ENCODE measurements around the gene USP12. TPM values are rescaled to one million over a fixed set of nuclear protein-coding genes. Genes with fewer than 3 reads are reported as not detected.
A peak's percentile ranks its signal among the peaks of the same experiment; 100 is the strongest.

The USP12 gene
- total and polyA plus RNA-seq, 2 experiments from 2014 or later: 18.4 to 39.3 TPM

DNA sequence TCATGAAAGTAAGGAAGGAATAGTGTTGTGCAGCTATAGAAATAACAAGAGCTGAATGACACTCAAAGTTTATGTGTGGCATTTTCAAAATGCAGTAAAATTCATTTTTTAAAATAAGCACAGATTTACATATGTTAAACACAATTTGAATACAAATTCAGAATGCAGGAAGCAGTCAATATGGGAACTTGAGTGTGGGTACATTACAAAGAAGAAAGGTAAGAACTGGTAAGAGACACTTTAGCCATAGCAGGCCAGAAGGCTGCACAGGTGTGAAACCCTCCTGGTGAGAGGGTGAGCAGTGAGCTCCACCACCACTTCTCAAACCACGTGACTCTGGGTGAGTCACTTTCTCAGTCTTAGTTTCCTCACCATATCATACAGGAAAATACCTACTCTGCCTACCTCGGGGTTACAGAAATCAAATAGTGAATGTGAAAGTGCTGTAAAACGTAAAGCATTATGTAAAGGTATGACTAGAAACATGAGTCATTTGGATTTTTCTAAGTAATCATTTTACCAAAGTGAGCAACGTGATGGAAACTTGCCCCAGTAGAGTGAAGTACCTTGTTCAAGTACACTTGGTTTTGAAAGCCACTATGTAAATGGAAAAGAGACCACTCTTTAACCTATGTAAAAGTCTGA, 40.5 kb downstream of the USP12 start:
- Histone ChIP-seq H3K27ac (ENCODE audit: low read depth) (peak overlapping the region; percentile 88), H3K4me1 (ENCODE audit: insufficient read depth) (peaks cover 84% of the 10 kb centered on the region), H2AFZ (no peak overlapping the region), H3K27me3 (ENCODE audit: insufficient read depth) (no peaks in the 10 kb centered on the region), H3K79me2 (replicated peaks; ENCODE audit: insufficient read depth) (peaks cover 98% of the 10 kb centered on the region), H3F3A (replicated peaks; ENCODE audit: low read depth) (no peaks in the 10 kb centered on the region), H4K20me1 (replicated peaks; ENCODE audit: insufficient read depth) (no peaks in the 10 kb centered on the region; the same call in 1 of the 2 replicates), H3K9me2 (ENCODE audit: insufficient read depth) (no peaks in the 10 kb centered on the region), H3K4me3 (peak overlapping the region; percentile 27; the same call in 1 of the 2 replicates), H3K4me2 (peak overlapping the region; percentile 26), H3K36me3 (ENCODE audit: insufficient read depth) (no peaks in the 10 kb centered on the region)
- DNase-seq (ENCODE audit: low spot score) (peak; percentile 45), ATAC-seq (peak; percentile 60)
- H3K9me3 Mint-ChIP-seq: peaks cover 9% of the 10 kb centered on the region; the same call in 2 of the 3 replicates
- H3K27ac Mint-ChIP-seq: peak overlapping the region; percentile 78
- H3K36me3 Mint-ChIP-seq (ENCODE audit: low read depth): peaks cover 27% of the 10 kb centered on the region; the same call in 2 of the 3 replicates
- peaks cover 2% of the 10 kb centered on the region for H3K27me3 Mint-ChIP-seq (ENCODE audit: insufficient read depth, low read depth, poor library complexity)
- peaks cover 63% of the 10 kb centered on the region for H3K4me1 Mint-ChIP-seq
- TF ChIP-seq, protein P1, sequence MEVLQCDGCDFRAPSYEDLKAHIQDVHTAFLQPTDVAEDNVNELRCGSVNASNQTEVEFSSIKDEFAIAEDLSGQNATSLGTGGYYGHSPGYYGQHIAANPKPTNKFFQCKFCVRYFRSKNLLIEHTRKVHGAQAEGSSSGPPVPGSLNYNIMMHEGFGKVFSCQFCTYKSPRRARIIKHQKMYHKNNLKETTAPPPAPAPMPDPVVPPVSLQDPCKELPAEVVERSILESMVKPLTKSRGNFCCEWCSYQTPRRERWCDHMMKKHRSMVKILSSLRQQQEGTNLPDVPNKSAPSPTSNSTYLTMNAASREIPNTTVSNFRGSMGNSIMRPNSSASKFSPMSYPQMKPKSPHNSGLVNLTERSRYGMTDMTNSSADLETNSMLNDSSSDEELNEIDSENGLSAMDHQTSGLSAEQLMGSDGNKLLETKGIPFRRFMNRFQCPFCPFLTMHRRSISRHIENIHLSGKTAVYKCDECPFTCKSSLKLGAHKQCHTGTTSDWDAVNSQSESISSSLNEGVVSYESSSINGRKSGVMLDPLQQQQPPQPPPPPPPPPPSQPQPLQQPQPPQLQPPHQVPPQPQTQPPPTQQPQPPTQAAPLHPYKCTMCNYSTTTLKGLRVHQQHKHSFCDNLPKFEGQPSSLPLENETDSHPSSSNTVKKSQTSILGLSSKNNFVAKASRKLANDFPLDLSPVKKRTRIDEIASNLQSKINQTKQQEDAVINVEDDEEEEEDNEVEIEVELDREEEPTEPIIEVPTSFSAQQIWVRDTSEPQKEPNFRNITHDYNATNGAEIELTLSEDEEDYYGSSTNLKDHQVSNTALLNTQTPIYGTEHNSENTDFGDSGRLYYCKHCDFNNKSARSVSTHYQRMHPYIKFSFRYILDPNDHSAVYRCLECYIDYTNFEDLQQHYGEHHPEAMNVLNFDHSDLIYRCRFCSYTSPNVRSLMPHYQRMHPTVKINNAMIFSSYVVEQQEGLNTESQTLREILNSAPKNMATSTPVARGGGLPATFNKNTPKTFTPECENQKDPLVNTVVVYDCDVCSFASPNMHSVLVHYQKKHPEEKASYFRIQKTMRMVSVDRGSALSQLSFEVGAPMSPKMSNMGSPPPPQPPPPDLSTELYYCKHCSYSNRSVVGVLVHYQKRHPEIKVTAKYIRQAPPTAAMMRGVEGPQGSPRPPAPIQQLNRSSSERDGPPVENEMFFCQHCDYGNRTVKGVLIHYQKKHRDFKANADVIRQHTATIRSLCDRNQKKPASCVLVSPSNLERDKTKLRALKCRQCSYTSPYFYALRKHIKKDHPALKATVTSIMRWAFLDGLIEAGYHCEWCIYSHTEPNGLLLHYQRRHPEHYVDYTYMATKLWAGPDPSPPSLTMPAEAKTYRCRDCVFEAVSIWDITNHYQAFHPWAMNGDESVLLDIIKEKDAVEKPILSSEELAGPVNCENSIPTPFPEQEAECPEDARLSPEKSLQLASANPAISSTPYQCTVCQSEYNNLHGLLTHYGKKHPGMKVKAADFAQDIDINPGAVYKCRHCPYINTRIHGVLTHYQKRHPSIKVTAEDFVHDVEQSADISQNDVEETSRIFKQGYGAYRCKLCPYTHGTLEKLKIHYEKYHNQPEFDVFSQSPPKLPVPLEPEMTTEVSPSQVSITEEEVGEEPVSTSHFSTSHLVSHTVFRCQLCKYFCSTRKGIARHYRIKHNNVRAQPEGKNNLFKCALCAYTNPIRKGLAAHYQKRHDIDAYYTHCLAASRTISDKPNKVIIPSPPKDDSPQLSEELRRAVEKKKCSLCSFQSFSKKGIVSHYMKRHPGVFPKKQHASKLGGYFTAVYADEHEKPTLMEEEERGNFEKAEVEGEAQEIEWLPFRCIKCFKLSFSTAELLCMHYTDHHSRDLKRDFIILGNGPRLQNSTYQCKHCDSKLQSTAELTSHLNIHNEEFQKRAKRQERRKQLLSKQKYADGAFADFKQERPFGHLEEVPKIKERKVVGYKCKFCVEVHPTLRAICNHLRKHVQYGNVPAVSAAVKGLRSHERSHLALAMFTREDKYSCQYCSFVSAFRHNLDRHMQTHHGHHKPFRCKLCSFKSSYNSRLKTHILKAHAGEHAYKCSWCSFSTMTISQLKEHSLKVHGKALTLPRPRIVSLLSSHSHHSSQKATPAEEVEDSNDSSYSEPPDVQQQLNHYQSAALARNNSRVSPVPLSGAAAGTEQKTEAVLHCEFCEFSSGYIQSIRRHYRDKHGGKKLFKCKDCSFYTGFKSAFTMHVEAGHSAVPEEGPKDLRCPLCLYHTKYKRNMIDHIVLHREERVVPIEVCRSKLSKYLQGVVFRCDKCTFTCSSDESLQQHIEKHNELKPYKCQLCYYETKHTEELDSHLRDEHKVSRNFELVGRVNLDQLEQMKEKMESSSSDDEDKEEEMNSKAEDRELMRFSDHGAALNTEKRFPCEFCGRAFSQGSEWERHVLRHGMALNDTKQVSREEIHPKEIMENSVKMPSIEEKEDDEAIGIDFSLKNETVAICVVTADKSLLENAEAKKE (CRISPR knock-in tag; IDR thresholded peaks at IDR 0.05): no peak
- peak; percentile 61; the same call in 1 of the 2 replicates for TF ChIP-seq NANOG (IDR thresholded peaks at IDR 0.05; ENCODE audit: borderline replicate concordance)
- H3K4me3 Mint-ChIP-seq: peak overlapping the region; percentile 10; the same call in 1 of the 3 replicates

DNA sequence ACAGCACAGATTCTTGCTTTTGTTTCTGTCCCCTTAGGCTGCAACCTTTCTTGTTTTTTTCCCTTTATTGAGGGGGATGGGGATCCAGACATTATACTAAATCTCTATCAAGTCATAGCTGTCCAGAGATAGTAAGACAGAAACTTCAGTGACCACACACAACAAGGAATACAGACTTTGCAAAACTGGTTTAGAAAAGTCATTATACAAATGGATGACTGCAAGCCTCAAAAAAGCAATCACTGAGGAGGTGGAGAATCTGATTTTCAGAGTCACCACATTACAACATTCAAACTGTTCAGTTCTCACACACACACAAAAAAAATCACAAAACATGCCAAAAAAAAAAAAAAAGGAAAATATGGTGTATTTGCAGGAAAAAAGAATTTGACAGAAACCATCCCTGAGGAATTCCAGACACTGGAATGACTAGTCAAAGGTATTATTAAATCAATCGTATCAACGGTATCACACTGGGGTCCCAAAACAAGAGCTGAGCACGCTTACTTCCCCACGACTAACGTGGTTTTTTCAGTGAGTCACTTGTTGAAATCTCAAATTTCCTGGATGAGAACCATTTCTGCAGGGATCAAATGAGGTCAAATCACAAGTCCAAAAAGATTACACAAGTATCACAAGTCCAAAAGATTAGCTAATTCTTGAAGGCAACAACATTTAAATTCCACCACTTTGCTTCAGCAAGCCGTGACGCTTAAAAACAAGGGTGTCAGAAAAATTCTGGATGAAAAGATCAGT, 41.2 kb downstream of the USP12 start:
- peaks cover 97% of the 10 kb centered on the region for H3K79me2 ChIP-seq (replicated peaks; ENCODE audit: insufficient read depth)
- H3K4me3 ChIP-seq: peak overlapping the region; percentile 27; the same call in 1 of the 2 replicates
- no peak for DNase-seq (ENCODE audit: low spot score)
- H3K27me3 ChIP-seq (ENCODE audit: insufficient read depth): no peaks in the 10 kb centered on the region
- Mint-ChIP-seq H3K4me1 (peaks cover 58% of the 10 kb centered on the region), H3K27ac (peak overlapping the region; percentile 78), H3K36me3 (ENCODE audit: low read depth) (peaks cover 34% of the 10 kb centered on the region), H3K4me3 (no peak overlapping the region), H3K27me3 (ENCODE audit: insufficient read depth, low read depth, poor library complexity) (peaks cover 4% of the 10 kb centered on the region), H3K9me3 (peaks cover 16% of the 10 kb centered on the region)
- no peaks in the 10 kb centered on the region for H3K9me2 ChIP-seq (ENCODE audit: insufficient read depth)
- no peaks in the 10 kb centered on the region; the same call in 1 of the 2 replicates for H4K20me1 ChIP-seq (replicated peaks; ENCODE audit: insufficient read depth)
- peak overlapping the region; percentile 88 for H3K27ac ChIP-seq (ENCODE audit: low read depth)
- peak overlapping the region; percentile 26 for H3K4me2 ChIP-seq
- no peak overlapping the region for H2AFZ ChIP-seq
- ATAC-seq: no peak
- H3F3A ChIP-seq (replicated peaks; ENCODE audit: low read depth): no peaks in the 10 kb centered on the region
- H3K36me3 ChIP-seq (ENCODE audit: insufficient read depth): 0 out of 2 replicates have a peak, but pooled peaks cover under 1% of the 10 kb centered on the region
- H3K4me1 ChIP-seq (ENCODE audit: insufficient read depth): peaks cover 86% of the 10 kb centered on the region
- TF ChIP-seq, protein P2, sequence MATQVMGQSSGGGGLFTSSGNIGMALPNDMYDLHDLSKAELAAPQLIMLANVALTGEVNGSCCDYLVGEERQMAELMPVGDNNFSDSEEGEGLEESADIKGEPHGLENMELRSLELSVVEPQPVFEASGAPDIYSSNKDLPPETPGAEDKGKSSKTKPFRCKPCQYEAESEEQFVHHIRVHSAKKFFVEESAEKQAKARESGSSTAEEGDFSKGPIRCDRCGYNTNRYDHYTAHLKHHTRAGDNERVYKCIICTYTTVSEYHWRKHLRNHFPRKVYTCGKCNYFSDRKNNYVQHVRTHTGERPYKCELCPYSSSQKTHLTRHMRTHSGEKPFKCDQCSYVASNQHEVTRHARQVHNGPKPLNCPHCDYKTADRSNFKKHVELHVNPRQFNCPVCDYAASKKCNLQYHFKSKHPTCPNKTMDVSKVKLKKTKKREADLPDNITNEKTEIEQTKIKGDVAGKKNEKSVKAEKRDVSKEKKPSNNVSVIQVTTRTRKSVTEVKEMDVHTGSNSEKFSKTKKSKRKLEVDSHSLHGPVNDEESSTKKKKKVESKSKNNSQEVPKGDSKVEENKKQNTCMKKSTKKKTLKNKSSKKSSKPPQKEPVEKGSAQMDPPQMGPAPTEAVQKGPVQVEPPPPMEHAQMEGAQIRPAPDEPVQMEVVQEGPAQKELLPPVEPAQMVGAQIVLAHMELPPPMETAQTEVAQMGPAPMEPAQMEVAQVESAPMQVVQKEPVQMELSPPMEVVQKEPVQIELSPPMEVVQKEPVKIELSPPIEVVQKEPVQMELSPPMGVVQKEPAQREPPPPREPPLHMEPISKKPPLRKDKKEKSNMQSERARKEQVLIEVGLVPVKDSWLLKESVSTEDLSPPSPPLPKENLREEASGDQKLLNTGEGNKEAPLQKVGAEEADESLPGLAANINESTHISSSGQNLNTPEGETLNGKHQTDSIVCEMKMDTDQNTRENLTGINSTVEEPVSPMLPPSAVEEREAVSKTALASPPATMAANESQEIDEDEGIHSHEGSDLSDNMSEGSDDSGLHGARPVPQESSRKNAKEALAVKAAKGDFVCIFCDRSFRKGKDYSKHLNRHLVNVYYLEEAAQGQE (IDR thresholded peaks at IDR 0.05; ENCODE audit: unreplicated experiment): no peak
- no peak for TF ChIP-seq ZNF331 (CRISPR knock-in tag; IDR thresholded peaks at IDR 0.05; ENCODE audit: low read depth)
- TF ChIP-seq STAT1 (IDR thresholded peaks at IDR 0.05; ENCODE audit: unreplicated experiment): no peak
- TF ChIP-seq NANOG (IDR thresholded peaks at IDR 0.05; ENCODE audit: borderline replicate concordance): no peak
- no peak for TF ChIP-seq EZH2 (IDR thresholded peaks at IDR 0.05; ENCODE audit: low read depth, unreplicated experiment)
- no peak for TF ChIP-seq ZNF114 (CRISPR knock-in tag; IDR thresholded peaks at IDR 0.05)
- TF ChIP-seq, protein P3, sequence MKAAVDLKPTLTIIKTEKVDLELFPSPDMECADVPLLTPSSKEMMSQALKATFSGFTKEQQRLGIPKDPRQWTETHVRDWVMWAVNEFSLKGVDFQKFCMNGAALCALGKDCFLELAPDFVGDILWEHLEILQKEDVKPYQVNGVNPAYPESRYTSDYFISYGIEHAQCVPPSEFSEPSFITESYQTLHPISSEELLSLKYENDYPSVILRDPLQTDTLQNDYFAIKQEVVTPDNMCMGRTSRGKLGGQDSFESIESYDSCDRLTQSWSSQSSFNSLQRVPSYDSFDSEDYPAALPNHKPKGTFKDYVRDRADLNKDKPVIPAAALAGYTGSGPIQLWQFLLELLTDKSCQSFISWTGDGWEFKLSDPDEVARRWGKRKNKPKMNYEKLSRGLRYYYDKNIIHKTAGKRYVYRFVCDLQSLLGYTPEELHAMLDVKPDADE (IDR thresholded peaks at IDR 0.05): no peak

Measured in GM23338 (cell line).